Measurements from ENCODE around the gene AIFM1. TPM values are rescaled to one million over a fixed set of nuclear protein-coding genes. Genes with fewer than 3 reads are reported as not detected.

AIFM1 gene
- polyA plus RNA-seq, 1 of the 3 experiments (the other 2 are of a cell fraction): 49.8 TPM

- no peak overlapping the region for H3K27ac ChIP-seq (ENCODE audit: low read depth in 2 of 2, low read length in 1 of 2)
- H3K4me2 ChIP-seq: no peak overlapping the region
- no peak overlapping the region for H3K4me3 ChIP-seq (ENCODE audit: low read depth in 2 of 2, low read length in 1 of 2)
- no peaks in the 10 kb centered on the region for H4K20me1 ChIP-seq (ENCODE audit: insufficient read depth)
- H2AFZ ChIP-seq (ENCODE audit: low read depth): no peak overlapping the region
- H3K9me2 ChIP-seq: no peaks in the 10 kb centered on the region
- TF ChIP-seq SMC3 (IDR thresholded peaks at IDR 0.05; ENCODE audit: low read depth, low read length) (0 out of 2 replicates have a peak, but pooled peaks have one; percentile 5), USF1 (IDR thresholded peaks at IDR 0.05; ENCODE audit: borderline replicate concordance, low read depth) (no peak), RAD21 (IDR thresholded peaks at IDR 0.05; ENCODE audit: low read length) (peak; percentile 20; the same call in 1 of the 2 replicates)
- 92% methylated on average over 3 of the region's 3 CpGs for WGBS (ENCODE audit: low lambda C conversion rate)
- H3K4me1 ChIP-seq (ENCODE audit: control insufficient read depth in 1 of 2, insufficient read depth in 2 of 2, low read depth in 1 of 2, low read length in 1 of 2): no peaks in the 10 kb centered on the region
- no peak overlapping the region for H3K9ac ChIP-seq
- H3K27me3 ChIP-seq (ENCODE audit: insufficient read depth): no peaks in the 10 kb centered on the region
- peaks cover 20 to 53% of the 10 kb centered on the region in 2 experiments for H3K36me3 ChIP-seq (replicated peaks in 1 of 2; ENCODE audit: control insufficient read depth in 1 of 2, insufficient read depth in 2 of 2, low read length in 1 of 2)
- H3K9me3 ChIP-seq: no peaks in the 10 kb centered on the region
- no peak for DNase-seq
- no peaks in the 10 kb centered on the region for H3F3A ChIP-seq (replicated peaks; ENCODE audit: insufficient read depth)
- ChIA-PET POLR2A (no interaction called here), CTCF (interaction anchor here (1.1 to 1.2 kb wide), 2 partner anchors 12 to 65 kb away, joined by 5 to 7 read pairs; no protein-coding TSS in a partner anchor)
- H3K79me2 ChIP-seq (ENCODE audit: insufficient read depth): no peaks in the 10 kb centered on the region
Measured at GRCh38 chrX:130144509-130144908, 21.1 kb downstream of the AIFM1 start.

- ChIA-PET POLR2A (no interaction called here), CTCF (interaction anchor here (1.0 to 2.0 kb wide), 2 partner anchors 13 to 60 kb away, joined by 3 to 6 read pairs; no protein-coding TSS in a partner anchor)
- no peak for DNase-seq
Measured at GRCh38 chrX:130139474-130140201, 26.0 kb downstream of the AIFM1 start.

More at GRCh38 chrX:130139474-130140201, 26.0 kb downstream of the AIFM1 start:
- no peaks in the 10 kb centered on the region for H3K4me1 ChIP-seq (ENCODE audit: control insufficient read depth in 1 of 2, insufficient read depth in 2 of 2, low read depth in 1 of 2, low read length in 1 of 2)
- H3K9me2 ChIP-seq: no peaks in the 10 kb centered on the region
- no peak overlapping the region for H3K4me3 ChIP-seq (ENCODE audit: low read depth in 2 of 2, low read length in 1 of 2)
- no peaks in the 10 kb centered on the region for H3K79me2 ChIP-seq (ENCODE audit: insufficient read depth)
- no peak overlapping the region for H3K4me2 ChIP-seq
- no peak overlapping the region for H2AFZ ChIP-seq (ENCODE audit: low read depth)
- WGBS (ENCODE audit: low lambda C conversion rate): 79% methylated on average over 3 of the region's 3 CpGs
- TF ChIP-seq USF2 (IDR thresholded peaks at IDR 0.05; ENCODE audit: borderline replicate concordance, low read depth, low read length) (no peak), JUND (IDR thresholded peaks at IDR 0.05) (no peak), NFIC (IDR thresholded peaks at IDR 0.05; ENCODE audit: borderline replicate concordance) (no peak), YY1 (IDR thresholded peaks at IDR 0.05; ENCODE audit: low read depth) (no peak), RXRA (IDR thresholded peaks at IDR 0.05; ENCODE audit: borderline replicate concordance, low read depth) (no peak), IRF3 (IDR thresholded peaks at IDR 0.05; ENCODE audit: low read depth, low read length) (no peak), CHD2 (IDR thresholded peaks at IDR 0.05; ENCODE audit: low read length, partially characterized antibody) (no peak), FOSL2 (IDR thresholded peaks at IDR 0.05; ENCODE audit: borderline replicate concordance, low read depth) (no peak), ZBTB33 (IDR thresholded peaks at IDR 0.05; ENCODE audit: borderline replicate concordance, low read depth) (no peak), CTCF (IDR thresholded peaks at IDR 0.05) (no peak), FOXJ3 (CRISPR knock-in tag; IDR thresholded peaks at IDR 0.05) (no peak), MEF2A (IDR thresholded peaks at IDR 0.05; ENCODE audit: borderline replicate concordance, low read depth) (no peak)
- no peak overlapping the region for H3K27ac ChIP-seq (ENCODE audit: low read depth in 2 of 2, low read length in 1 of 2)
- H3K27me3 ChIP-seq (ENCODE audit: insufficient read depth): no peaks in the 10 kb centered on the region
- no peaks in the 10 kb centered on the region for H4K20me1 ChIP-seq (ENCODE audit: insufficient read depth)
- H3K36me3 ChIP-seq (replicated peaks in 1 of 2; ENCODE audit: control insufficient read depth in 1 of 2, insufficient read depth in 2 of 2, low read length in 1 of 2): peaks cover 30 to 48% of the 10 kb centered on the region in 2 experiments
- H3K9me3 ChIP-seq: no peaks in the 10 kb centered on the region
- H3F3A ChIP-seq (replicated peaks; ENCODE audit: insufficient read depth): no peaks in the 10 kb centered on the region
- H3K9ac ChIP-seq: no peak overlapping the region
